Stimulated activated CD4-positive, alpha-beta T cell treated with anti-CD3 and anti-CD28 coated beads, Interleukin-12 subunit alpha, Interleukin-12 subunit beta, amount 100 ng/mL, for 24 hours (primary cell): ENCODE results near the gene NRDE2.

Experiments used
- DNase-seq, 2 experiments: peaks; one replicate each; pipeline ENCODE4 v3.0.0-alpha.2; 2020; ENCODE audit warnings: low read depth in 2 of 2

Gene NRDE2

DNA sequence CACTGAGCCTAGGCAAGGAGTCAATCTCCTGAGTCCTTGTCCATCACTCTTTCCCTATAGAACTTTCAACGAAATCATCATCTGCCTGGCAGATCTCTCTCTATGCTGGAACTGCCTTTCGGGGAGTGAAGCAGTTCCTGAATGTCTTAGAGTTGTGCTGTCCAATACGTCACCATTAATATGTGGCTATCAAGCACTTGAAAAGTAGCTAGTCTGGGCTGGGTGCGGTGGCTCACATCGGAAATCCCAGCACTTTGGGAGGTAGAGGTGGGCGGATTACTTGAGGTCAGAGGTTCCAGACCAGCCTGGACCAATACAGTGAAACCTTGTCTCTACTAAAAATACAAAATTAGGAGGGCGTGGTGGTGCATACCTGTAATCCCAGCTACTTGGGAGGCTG is 35.1 kb downstream of the NRDE2 start:
- DNase-seq = no peak

DNA sequence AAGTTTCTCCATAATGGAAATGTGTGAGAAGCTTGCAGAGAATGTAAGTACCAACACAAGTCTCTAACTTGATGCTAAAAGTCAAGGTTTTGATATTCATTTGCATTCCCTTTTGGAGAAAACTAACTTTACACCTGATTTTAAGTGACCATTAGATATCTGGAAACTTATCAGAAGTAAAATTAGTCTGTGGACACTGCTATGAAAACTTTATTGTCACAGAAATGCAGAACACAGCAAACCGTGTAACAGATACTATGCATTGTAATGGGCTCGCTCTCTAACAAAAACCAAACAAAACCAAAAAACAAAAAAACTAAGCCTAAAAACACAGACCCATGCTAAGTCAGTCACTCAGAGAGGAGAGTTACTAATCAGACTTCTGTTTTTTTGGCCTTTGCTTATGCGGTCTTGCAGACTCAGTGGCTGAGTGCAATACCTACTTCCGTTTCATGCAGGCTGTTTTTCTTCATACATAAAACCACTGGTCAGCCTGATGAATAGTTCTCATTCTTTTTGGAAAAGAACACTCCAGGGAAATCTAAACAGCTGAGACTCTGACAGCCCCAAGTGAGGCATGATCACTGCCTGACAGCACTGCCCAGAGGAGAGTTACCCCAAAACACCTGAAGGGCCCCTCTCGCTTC is 35.7 kb downstream of the NRDE2 start:
- no peak for DNase-seq

DNA sequence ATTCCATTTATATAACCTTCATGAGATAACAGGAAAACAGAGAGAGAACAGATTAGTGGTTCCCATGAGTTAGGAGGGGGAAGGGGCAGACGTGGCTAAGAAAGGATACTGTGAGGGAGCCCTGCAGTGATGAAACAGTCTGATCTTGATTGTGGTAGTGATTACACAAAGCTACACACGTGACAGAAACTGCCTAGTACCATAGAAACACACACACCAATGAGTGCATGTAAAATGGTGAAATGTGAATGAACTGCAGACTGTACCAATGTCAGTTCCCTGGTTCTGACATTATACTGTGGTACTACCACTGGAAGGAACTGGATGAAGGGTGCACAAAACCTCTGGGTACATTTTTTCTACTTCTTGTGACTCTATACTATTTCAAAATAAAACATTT is 36.9 kb downstream of the NRDE2 start:
- DNase-seq = no peak

DNA sequence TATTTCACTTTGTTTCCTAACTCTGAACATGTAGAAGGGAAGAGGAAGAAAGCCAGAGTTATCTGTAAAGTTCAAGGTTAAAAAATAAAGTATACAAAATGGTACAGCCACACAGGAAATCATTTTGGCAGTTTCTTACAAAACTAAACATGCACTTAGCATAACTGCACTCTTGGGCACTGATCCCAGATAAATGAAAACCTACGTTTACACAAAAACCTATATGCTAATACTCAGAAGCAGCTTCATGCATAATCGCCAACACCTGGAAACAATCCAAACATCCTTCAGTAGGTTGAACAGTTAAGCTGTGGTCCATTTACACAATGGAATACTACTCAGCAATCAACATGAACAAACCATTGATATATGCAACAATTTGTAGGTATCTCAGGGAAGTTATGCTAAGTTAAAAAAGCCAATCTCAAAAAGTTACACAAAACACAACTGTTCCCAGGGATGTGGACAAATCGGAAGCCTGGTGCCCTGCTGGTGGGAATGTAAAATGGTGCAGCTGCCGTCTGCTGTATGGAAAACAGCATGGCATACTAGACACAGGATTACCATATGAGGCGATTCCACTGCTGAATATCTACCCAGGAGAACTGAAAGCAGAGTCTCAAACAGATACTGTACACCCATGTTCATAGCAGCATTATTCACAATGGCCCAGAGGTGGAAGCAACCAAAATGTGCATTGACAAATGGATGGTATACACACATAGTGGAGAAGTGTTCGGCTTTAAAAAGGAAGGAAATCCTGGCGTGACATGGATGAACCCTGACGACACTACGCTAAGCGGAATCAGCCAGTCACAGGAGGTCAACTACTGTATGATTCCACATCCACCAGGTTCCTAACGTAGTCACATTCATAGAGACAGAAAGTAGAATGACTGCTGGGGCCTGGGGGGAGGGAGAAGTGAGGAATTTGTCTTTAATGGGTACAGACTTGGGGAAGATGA is 37.7 kb downstream of the NRDE2 start:
- no peak for DNase-seq

- no peak for DNase-seq
These were observed 40.0 kb downstream of the NRDE2 start for GRCh38 chr14:90291699-90292098.

DNA sequence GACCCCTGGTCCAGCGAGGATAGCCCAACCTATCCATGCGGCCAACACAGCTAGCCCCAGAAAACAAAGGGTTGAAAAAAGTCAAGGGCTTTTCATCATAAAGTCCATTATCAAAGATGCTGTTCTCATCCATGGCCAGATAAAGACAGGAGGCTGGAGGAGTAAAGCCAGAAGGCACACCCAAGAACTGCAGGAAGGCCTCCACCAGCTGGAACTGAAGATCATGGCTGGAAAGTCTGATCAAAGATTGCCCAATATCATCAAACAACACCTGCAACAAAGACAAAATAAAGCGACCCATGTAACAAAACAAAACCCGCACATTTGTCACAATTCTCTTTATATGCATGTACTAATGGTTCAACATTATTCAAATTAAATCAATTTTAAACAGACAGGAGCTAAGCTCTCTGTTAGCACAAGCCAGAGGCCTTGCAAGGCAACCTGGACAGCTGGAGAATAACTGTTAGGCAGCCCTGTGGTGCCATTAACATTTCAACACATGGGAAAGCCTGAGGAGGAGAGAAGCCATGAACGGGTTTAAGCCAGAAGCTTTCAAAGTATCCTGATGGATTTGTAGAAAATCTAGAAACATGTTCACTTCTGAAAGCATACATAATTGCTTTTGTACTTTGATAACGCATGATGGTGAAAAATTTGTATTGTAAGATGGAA is 41.3 kb downstream of the NRDE2 start:
- DNase-seq = no peak

GRCh38 chr14:90288651-90289355 is 42.9 kb downstream of the NRDE2 start:
- DNase-seq = no peak

GRCh38 chr14:90287791-90288190 is 44.0 kb downstream of the NRDE2 start:
- DNase-seq = no peak

GRCh38 chr14:90281756-90282155 is 50.0 kb downstream of the NRDE2 start:
- DNase-seq = no peak

DNA sequence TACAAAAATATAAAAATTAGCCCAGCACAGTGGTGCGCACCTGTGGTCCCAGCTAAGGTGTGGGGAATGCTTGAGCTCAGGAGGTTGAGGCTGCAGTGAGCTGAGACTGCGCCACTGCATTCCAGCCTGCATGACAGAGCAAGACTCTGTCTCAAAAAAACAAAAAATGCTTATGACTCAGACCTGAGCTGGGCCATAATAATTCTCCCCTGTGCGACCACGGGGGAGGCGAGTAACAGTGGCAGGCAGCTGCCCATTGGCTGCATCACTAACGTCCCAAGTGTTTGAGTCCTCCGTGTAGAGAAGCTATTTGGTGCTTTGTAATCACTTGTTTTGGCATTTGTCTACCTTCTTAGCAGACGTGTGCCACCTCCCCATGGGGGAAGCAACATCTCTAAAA is 50.5 kb downstream of the NRDE2 start:
- no peak for DNase-seq

- no peak for DNase-seq
These were observed 51.6 kb downstream of the NRDE2 start for GRCh38 chr14:90280096-90280495.

- no peak for DNase-seq
These were observed 53.3 kb downstream of the NRDE2 start for GRCh38 chr14:90278199-90279175.

- DNase-seq = no peak
These were observed 54.1 kb downstream of the NRDE2 start for GRCh38 chr14:90277581-90278198.

DNA sequence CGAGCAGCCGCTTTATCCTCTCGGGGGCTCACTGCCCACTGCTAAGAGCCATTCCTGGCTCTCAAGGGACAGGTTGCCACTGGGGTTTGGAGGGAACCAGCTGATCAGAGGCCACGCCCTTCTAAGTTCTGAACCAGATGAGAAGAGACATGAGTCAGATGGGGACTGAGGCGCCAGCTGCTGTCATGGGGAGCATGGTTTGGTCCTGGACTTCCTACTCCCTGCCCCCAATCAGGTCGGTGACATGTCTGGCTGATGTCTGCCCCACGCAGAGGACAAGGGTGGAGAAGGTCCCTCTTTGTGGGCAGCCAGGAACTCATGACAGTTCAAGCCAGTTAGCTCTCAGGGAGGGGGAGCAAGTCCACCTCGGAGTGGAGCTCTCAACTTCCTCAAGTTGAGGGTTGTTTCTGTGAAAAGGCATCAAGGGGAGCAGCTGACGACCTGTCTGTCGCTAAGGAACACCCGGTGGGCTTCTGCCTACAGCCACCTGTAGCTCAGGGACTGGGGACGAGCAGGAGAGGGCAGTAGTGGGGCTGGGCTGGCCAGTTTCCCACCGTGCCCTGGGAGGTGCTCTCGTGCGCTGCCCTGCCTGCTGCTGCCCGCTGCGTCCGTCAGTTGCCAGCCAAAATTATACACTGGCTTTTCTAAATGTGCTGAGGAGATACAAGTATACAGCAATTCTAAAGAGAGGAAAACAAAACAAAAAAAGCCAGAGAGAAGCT is 54.9 kb downstream of the NRDE2 start:
- DNase-seq = no peak

- DNase-seq = no peak
These were observed 55.9 kb downstream of the NRDE2 start for GRCh38 chr14:90275820-90276219.

DNA sequence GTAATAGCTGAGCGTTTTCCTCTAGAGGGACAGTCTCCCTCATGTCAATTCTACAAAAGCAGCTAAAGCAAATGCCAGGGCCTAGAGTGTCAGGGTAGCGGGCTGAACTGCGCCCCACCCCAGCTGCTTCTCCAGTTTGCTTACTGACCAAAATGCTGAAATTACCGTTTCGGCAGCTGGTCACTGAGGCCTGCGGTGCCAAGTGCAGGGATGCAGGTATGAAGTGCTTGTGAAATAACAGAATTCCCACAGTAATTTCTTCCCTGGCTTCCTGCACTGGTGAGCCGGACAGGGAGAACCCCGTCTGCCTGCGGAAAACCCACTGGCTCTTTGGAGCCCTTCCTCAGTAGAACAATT is 56.3 kb downstream of the NRDE2 start:
- DNase-seq = no peak

GRCh38 chr14:90274808-90275457 is 56.8 kb downstream of the NRDE2 start:
- no peak for DNase-seq

DNA sequence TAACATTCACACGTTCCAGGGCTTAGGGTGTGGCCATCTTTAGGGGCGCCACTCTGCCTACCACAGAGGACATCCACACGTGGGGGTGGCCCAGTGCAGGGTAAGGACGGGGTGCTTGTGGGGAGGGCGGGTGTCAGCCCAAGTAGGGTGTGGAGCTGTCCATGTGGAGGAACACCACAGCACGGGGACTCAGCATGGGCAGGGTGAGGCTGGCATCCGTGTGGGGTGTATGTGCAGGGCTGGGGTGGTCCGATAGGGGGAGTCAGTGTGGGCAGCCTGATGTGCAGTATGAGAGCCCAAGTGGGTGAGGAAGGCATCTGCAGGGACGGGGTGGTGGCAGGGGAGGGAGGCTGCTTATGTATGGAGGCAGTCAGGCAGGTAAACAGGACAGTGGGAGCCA is 57.7 kb downstream of the NRDE2 start:
- DNase-seq = no peak

- DNase-seq = no peak
These were observed 58.2 kb downstream of the NRDE2 start for GRCh38 chr14:90273532-90273931.
